RWPE2 (cell line): ENCODE measurements around the gene EEFSEC.

Experiments
- ATAC-seq: fragments of 200-7000 bp; cut with Tn5 transposase; 3 replicates; pipeline ENCODE4 v1.9.1; 2021; ENCODE audit warnings: low read depth
- DNase-seq: peaks from one replicate; pipeline ENCODE4 v3.0.0-alpha.2; 2020; ENCODE audit warnings: low spot score
- H3K27ac ChIP-seq: fragments of 450-650 bp; 2 replicates; pipeline ENCODE4 v1.5.1; 2017; ENCODE audit warnings: mild to moderate bottlenecking; ENCODE audit not compliant: poor library complexity, severe bottlenecking
- H3K27me3 ChIP-seq: fragments of 250-450 bp; sonication (Bioruptor Pico); 2 replicates; pipeline ENCODE4 v1.5.1; 2021; ENCODE audit warnings: mild to moderate bottlenecking, moderate library complexity; ENCODE audit not compliant: insufficient read depth, poor library complexity, severe bottlenecking
- H3K36me3 ChIP-seq: fragments of 250-450 bp; sonication (Bioruptor Pico); 2 replicates; pipeline ENCODE4 v1.5.1; 2020; ENCODE audit warnings: low read depth, mild to moderate bottlenecking, moderate library complexity
- H3K4me1 ChIP-seq: fragments of 250-450 bp; sonication (Bioruptor Pico); 2 replicates; pipeline ENCODE4 v1.5.1; 2021; ENCODE audit warnings: mild to moderate bottlenecking, moderate library complexity; ENCODE audit not compliant: insufficient read depth, poor library complexity, severe bottlenecking
- H3K4me3 ChIP-seq: fragments of 250-450 bp; sonication (Bioruptor Pico); 2 replicates; pipeline ENCODE4 v1.5.1; 2021; ENCODE audit warnings: mild to moderate bottlenecking, moderate library complexity; ENCODE audit not compliant: severe bottlenecking
- H3K9me3 ChIP-seq: fragments of 250-450 bp; sonication (Bioruptor Pico); 2 replicates; pipeline ENCODE4 v1.5.1; 2021; ENCODE audit warnings: mild to moderate bottlenecking, moderate library complexity; ENCODE audit not compliant: severe bottlenecking
- TF ChIP-seq, protein P1 (sequence below): fragments of 450-650 bp; IDR thresholded peaks from one replicate; pipeline ENCODE4 v1.5.1; 2017; ENCODE audit warnings: mild to moderate bottlenecking, moderate library complexity; ENCODE audit not compliant: poor library complexity, severe bottlenecking

The EEFSEC gene

DNA sequence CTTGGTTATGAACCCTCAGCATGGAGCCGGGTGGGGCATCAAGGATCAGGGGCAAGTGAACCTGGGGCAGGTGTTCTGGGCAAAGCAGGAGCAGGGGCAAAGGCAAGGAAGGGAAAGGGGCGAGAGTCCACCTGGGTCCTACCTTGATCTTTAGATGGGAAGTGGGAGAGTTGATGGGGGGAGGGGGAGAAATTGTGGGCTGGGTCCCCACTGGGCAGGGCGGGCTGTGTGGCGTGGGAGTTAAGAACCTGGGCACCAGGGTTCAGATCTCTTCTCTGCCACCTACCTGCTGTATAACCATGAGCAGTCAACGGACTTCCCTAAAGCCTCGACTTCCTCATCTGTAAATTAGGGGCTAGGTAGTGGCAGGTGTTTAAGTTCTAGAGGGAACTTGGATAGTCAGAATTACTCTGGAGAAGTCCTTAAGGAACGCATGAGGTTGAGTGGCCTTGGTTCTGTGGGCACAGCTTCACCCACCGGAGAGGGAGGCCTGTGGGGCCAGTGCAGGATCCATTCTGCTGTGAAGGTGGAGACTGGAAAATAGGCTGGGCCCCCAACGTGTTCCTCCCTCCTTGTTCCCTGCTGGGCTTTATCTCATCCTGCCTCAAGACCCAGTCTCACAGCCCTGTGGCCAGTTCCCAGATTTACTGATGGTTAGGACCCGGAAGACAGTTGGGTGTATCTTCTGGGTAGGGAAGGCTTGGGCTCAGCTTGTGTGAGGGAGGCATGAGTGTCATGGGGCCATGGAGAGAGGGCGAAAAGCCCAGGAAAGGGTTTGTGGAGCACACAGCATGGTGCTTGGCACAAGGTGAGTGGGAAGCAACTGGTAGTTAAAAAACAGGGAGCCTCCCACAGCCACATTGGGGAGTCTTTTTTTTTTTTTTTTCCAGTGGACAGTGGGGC, 90.6 kb downstream of the EEFSEC start:
- no peak for ATAC-seq

DNA sequence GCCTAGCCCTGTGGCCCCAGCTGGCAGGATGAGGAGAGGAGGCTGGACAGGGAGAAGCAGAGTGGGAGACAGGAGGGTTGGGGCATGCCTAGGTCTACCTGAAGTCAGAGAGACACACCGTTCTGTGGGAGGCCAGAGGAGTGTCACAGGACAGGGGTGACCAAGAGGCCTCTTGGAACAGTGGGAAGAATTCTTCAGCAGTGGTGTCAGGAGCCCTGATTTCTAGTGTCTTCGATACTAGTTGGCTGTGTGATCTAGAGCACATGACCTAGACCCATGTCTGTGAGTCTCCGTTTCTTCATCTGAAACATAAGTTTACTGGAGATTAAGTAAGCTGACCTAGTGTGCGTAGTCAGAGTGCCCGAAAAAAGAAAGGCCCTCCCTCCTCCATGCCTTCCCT, 92.2 kb downstream of the EEFSEC start:
- TF ChIP-seq, protein P1, sequence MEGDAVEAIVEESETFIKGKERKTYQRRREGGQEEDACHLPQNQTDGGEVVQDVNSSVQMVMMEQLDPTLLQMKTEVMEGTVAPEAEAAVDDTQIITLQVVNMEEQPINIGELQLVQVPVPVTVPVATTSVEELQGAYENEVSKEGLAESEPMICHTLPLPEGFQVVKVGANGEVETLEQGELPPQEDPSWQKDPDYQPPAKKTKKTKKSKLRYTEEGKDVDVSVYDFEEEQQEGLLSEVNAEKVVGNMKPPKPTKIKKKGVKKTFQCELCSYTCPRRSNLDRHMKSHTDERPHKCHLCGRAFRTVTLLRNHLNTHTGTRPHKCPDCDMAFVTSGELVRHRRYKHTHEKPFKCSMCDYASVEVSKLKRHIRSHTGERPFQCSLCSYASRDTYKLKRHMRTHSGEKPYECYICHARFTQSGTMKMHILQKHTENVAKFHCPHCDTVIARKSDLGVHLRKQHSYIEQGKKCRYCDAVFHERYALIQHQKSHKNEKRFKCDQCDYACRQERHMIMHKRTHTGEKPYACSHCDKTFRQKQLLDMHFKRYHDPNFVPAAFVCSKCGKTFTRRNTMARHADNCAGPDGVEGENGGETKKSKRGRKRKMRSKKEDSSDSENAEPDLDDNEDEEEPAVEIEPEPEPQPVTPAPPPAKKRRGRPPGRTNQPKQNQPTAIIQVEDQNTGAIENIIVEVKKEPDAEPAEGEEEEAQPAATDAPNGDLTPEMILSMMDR = no peak
- ATAC-seq = no peak
- DNase-seq = no peak

More for the DNA sequence above, 90.6 kb downstream of the EEFSEC start:
- H3K9me3 ChIP-seq = no peaks in the 10 kb centered on the region
- H3K27me3 ChIP-seq = no peaks in the 10 kb centered on the region
- no peak overlapping the region for H3K27ac ChIP-seq
- DNase-seq = no peak
- TF ChIP-seq, protein P1 = no peak
- H3K4me3 ChIP-seq = no peak overlapping the region
- no peaks in the 10 kb centered on the region for H3K4me1 ChIP-seq
- no peaks in the 10 kb centered on the region; the same call in 1 of the 2 replicates for H3K36me3 ChIP-seq

DNA sequence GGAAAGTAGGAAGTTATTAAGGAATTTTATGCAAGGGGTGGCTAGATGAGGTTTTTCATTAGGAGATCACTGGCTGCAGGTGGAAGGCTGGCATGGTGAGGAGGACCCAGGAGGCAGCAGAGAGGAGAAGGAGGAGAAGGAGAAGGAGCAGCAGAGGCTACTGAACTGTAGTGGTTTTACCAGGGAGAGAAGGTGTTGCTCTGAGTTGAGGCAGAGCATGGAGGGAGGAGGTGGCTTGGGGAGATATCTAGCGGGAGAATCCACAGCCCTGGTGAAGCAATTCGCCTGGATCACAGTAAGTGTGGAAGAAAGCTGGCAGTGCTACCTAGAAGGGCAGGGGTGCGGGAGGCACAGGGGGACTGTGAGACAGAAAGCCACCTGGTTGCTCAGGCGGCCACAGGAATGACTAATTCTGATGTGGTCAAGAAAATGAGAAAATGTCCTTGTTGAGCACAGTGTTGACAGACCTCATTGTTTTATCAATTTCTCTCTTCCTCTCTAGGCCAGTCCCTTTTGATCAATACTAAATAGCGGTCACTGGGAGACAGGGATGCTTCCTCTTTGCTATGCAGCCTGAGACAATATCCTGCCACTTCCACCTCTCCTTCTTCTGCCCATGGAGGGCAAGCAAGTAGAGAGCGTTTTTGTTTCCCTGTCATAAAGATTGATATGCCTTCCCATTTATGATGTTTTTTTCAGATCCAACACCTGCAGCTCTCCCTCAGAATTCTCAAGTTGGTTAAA, 94.6 kb downstream of the EEFSEC start:
- no peak overlapping the region for H3K27ac ChIP-seq
- DNase-seq = no peak
- H3K4me1 ChIP-seq = no peaks in the 10 kb centered on the region
- no peak for ATAC-seq
- H3K27me3 ChIP-seq = no peaks in the 10 kb centered on the region
- TF ChIP-seq, protein P1 = no peak
- no peak overlapping the region for H3K4me3 ChIP-seq
- H3K36me3 ChIP-seq = peaks cover 6% of the 10 kb centered on the region
- no peaks in the 10 kb centered on the region for H3K9me3 ChIP-seq

More for the DNA sequence above, 92.2 kb downstream of the EEFSEC start:
- Histone ChIP-seq H3K4me1 (no peaks in the 10 kb centered on the region), H3K9me3 (no peaks in the 10 kb centered on the region), H3K27me3 (no peaks in the 10 kb centered on the region), H3K36me3 (peaks cover 6% of the 10 kb centered on the region), H3K27ac (no peak overlapping the region), H3K4me3 (no peak overlapping the region)

DNA sequence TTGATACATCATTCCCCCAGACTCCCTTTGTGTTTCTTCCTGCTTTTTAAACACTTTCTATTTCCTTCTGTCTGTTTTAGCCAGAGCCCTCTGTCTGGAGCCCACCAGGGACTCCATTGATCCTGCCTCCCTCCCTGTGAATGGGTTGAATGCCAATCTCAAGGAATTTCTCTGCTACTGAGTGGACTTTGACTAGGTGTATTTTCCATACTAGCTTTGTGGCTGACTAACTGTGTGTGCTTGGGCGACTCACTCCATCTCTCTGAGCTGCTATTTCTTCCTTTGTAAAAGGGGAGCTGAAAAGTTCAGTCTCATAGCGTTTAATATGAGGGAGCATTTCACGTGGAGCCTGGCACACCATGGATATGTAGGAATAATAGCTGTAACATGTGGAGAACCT, 98.8 kb downstream of the EEFSEC start:
- Histone ChIP-seq H3K36me3 (peaks cover 6% of the 10 kb centered on the region), H3K9me3 (no peaks in the 10 kb centered on the region), H3K4me3 (no peak overlapping the region), H3K4me1 (no peaks in the 10 kb centered on the region), H3K27me3 (no peaks in the 10 kb centered on the region), H3K27ac (no peak overlapping the region)
- no peak for DNase-seq
- no peak for ATAC-seq
- TF ChIP-seq, protein P1 = no peak
